T-cell (primary cell): ENCODE measurements around the gene FLVCR2. TPM values are rescaled to one million over a fixed set of nuclear protein-coding genes. Genes with fewer than 3 reads are reported as not detected.
A peak's percentile ranks its signal among the peaks of the same experiment; 100 is the strongest.

Source experiments
- ATAC-seq, 4 experiments: fragments of 200-7000 bp in 3 of 4; fragments of 150-1000 bp in 1 of 4; cut with Tn5 transposase; replicated peaks in 1 of 4; 1 replicate in 3 of 4; 2 replicates in 1 of 4; pipeline ENCODE4 v1.10.0; 2021; ENCODE audit warnings: moderate library complexity in 3 of 4, mild to moderate bottlenecking in 2 of 4, moderate number of reproducible peaks in 1 of 4
- CTCF ChIA-PET, 2 donors: fragments of 300-600 bp; sonication (Branson Sonifier 250); formaldehyde crosslinking; loops; one replicate each; lab custom pipeline; 2022; ENCODE audit warnings: antibody characterized with exemption in 2 of 2; lab: Charles Lee
- POLR2A ChIA-PET, 2 donors: fragments of 300-600 bp; sonication (Branson Sonifier 250); formaldehyde crosslinking; loops; one replicate each; lab custom pipeline; 2022; ENCODE audit warnings: antibody characterized with exemption in 2 of 2; lab: Charles Lee
- DNase-seq, 35 experiments: peaks; one replicate each; pipeline versions ENCODE4 v3.0.0 to v3.0.0-alpha.2; 2013 to 2023
- H3K27ac ChIP-seq: one replicate; pipeline ENCODE4 v1.5.1; 2013; ENCODE audit warnings: low read length
- H3K27me3 ChIP-seq, 2 experiments: replicated peaks in 1 of 2; 1 replicate in 1 of 2; 2 replicates in 1 of 2; pipeline versions ENCODE4 v1.6.1 to v1.7.0; 2013; ENCODE audit warnings: low read length in 1 of 2, mixed read lengths in 1 of 2; ENCODE audit not compliant: control insufficient read depth in 2 of 2, insufficient read depth in 2 of 2; ENCODE audit errors: extremely low read depth in 1 of 2
- H3K36me3 ChIP-seq, 2 donors: 1 replicate in 1 of 2; 2 replicates in 1 of 2; pipeline versions ENCODE4 v1.6.1 to v1.7.0; 2013; ENCODE audit warnings: low read length in 1 of 2; ENCODE audit not compliant: control insufficient read depth in 2 of 2, insufficient read depth in 1 of 2; ENCODE audit errors: extremely low read depth in 1 of 2
- H3K4me1 ChIP-seq, 2 experiments: 1 replicate in 1 of 2; 2 replicates in 1 of 2; pipeline versions ENCODE4 v1.6.1 to v1.7.0; 2013; ENCODE audit warnings: low read length in 2 of 2, mixed read lengths in 1 of 2; ENCODE audit not compliant: insufficient read depth in 2 of 2, control insufficient read depth in 1 of 2; ENCODE audit errors: extremely low read depth in 1 of 2
- H3K4me3 ChIP-seq, 2 donors: 1 replicate in 1 of 2; 2 replicates in 1 of 2; pipeline versions ENCODE4 v1.5.1 to v1.7.0; 2013; ENCODE audit warnings: mild to moderate bottlenecking in 2 of 2, low read length in 1 of 2, moderate library complexity in 1 of 2; ENCODE audit not compliant: control insufficient read depth in 1 of 2; ENCODE audit errors: extremely low read depth in 1 of 2
- H3K9me3 ChIP-seq: 2 replicates; pipeline ENCODE4 v1.7.0; 2013
- H3K27ac Mint-ChIP-seq, 2 donors: one replicate each; pipeline ENCODE4 v1.8.0; 2020 to 2021; ENCODE audit warnings: mild to moderate bottlenecking in 2 of 2, mixed read lengths in 2 of 2
- H3K27me3 Mint-ChIP-seq, 2 donors: one replicate each; pipeline ENCODE4 v1.8.0; 2021 to 2022; ENCODE audit warnings: mixed read lengths in 2 of 2
- H3K36me3 Mint-ChIP-seq: one replicate; pipeline ENCODE4 v1.8.0; 2021; ENCODE audit warnings: mixed read lengths
- H3K4me1 Mint-ChIP-seq, 3 donors: one replicate each; pipeline ENCODE4 v1.8.0; 2020 to 2022; ENCODE audit warnings: mixed read lengths in 3 of 3, mild to moderate bottlenecking in 1 of 3
- H3K4me3 Mint-ChIP-seq, 3 donors: one replicate each; pipeline ENCODE4 v1.8.0; 2020 to 2022; ENCODE audit warnings: mild to moderate bottlenecking in 3 of 3, mixed read lengths in 3 of 3, moderate library complexity in 3 of 3
- H3K9me3 Mint-ChIP-seq, 3 donors: one replicate each; pipeline ENCODE4 v1.8.0; 2020 to 2022; ENCODE audit warnings: mixed read lengths in 3 of 3
- WGBS: methylation state at CpG from one replicate; pipeline ENCODE4 v1.1.5; 2013; ENCODE audit warnings: missing lambda C conversion rate; ENCODE audit not compliant: insufficient coverage; 5-methylcytosine and 5-hydroxymethylcytosine counted together
- total RNA-seq, 35 experiments: library from RNA in 6 of 35; stranded (reverse) in 6 of 35; fragments of 120-200 nt in 1 of 35; gene quantifications; one replicate each; pipeline versions ENCODE4 v1.2.1 to v1.2.4 and lab custom pipeline; 2013 to 2026

Gene FLVCR2
- total RNA-seq, 5 donors from 2014 or later (not counting 1 experiment from before 2014, with no cell fraction given), result 1.1 to 7.1 (median 3.1) TPM

GRCh38 chr14:75660238-75660629, 81.8 kb downstream of the FLVCR2 start:
- ATAC-seq (no peak), DNase-seq (no peak)
- H3K4me1 ChIP-seq, result peaks cover 6 to 14% of the 10 kb centered on the region in 2 experiments
- Mint-ChIP-seq H3K9me3 (no peaks in the 10 kb centered on the region), H3K4me3 (peak overlapping the region; percentile 94 to 100 (median 95)), H3K27me3 (no peaks in the 10 kb centered on the region), H3K4me1 (peaks cover 20 to 37% (median 33%) of the 10 kb centered on the region in 3 donors), H3K36me3 (peaks cover 11% of the 10 kb centered on the region), H3K27ac (peak overlapping the region; percentile 97 to 100)
- H3K9me3 ChIP-seq, result no peaks in the 10 kb centered on the region
- POLR2A ChIA-PET, result interaction anchor here in 1 of 2 donors (0.6 to 0.7 kb wide), 4 partner anchors 102 to 1085 kb away, joined by 3 to 8 read pairs (median 3); no protein-coding TSS in a partner anchor
- peaks cover 0 to 18% of the 10 kb centered on the region in 2 donors for H3K36me3 ChIP-seq
- H3K27ac ChIP-seq, result peak overlapping the region; percentile 73
- no peaks in the 10 kb centered on the region for H3K27me3 ChIP-seq
- CTCF ChIA-PET, result interaction anchor here (0.5 to 2.0 kb wide), 6 partner anchors 82 to 326 kb away, joined by 3 to 9 read pairs (median 4); partner anchors contain the start of genes FLVCR2 (in 1 of the 2), IFT43 (in 1 of the 2) and TGFB3 (in 1 of the 2)
- 8% methylated on average over 2 of the region's 4 CpGs for WGBS
- H3K4me3 ChIP-seq, result peak overlapping the region; percentile 68 to 87

- ATAC-seq, result peak; percentile 94 to 97 (median 95)
- Histone ChIP-seq H3K4me1 (peaks cover 6 to 14% of the 10 kb centered on the region in 2 experiments), H3K27ac (peak within 1 kb of the TSS; percentile 73), H3K36me3 (peaks cover 0 to 13% of the 10 kb centered on the region in 2 donors), H3K27me3 (no peaks in the 10 kb centered on the region), H3K9me3 (no peaks in the 10 kb centered on the region), H3K4me3 (peak within 1 kb of the TSS; percentile 68 to 87)
- DNase-seq, result peak; percentile 90 to 98 (median 95)
- Mint-ChIP-seq H3K9me3 (no peaks in the 10 kb centered on the region), H3K4me3 (peak within 1 kb of the TSS; percentile 94 to 100 (median 95)), H3K36me3 (peaks cover 12% of the 10 kb centered on the region), H3K27me3 (no peaks in the 10 kb centered on the region), H3K4me1 (peaks cover 20 to 37% (median 33%) of the 10 kb centered on the region in 3 donors), H3K27ac (peak within 1 kb of the TSS; percentile 97 to 100)
- POLR2A ChIA-PET, result interaction anchor here (0.5 to 0.7 kb wide), 8 partner anchors 63 to 1656 kb away, joined by 3 to 12 read pairs (median 5); no protein-coding TSS in a partner anchor
- CTCF ChIA-PET, result interaction anchor here (0.5 to 2.0 kb wide), 5 partner anchors 83 to 326 kb away, joined by 3 to 9 read pairs (median 3); partner anchors contain the start of genes FLVCR2 (in 1 of the 2), IFT43 (in 1 of the 2) and TGFB3 (in 1 of the 2)
- under 1% methylated on average over 58 of the region's 60 CpGs for WGBS
Measured at GRCh38 chr14:75660630-75661498, 82.4 kb downstream of the FLVCR2 start, which contains the start of the genes ERG28 and TTLL5. ERG28 (minus strand) TSS chr14:75660876; CDS start chr14:75657502, 3,374 bp downstream. TTLL5 (plus strand) TSS chr14:75661246; CDS start chr14:75663150, 1,904 bp downstream.

- no peaks in the 10 kb centered on the region for H3K9me3 ChIP-seq
- H3K4me3 Mint-ChIP-seq, result peak overlapping the region; percentile 94 to 100 (median 95)
- POLR2A ChIA-PET, result interaction anchor here (0.6 kb wide), 4 partner anchors 64 to 1655 kb away, joined by 3 to 7 read pairs (median 5); no protein-coding TSS in a partner anchor
Measured at GRCh38 chr14:75661499-75661814, 83.0 kb downstream of the FLVCR2 start.

GRCh38 chr14:75662966-75663365, 84.5 kb downstream of the FLVCR2 start:
- no peaks in the 10 kb centered on the region for H3K27me3 ChIP-seq
- H3K4me3 ChIP-seq, result no peak overlapping the region
- WGBS, result no CpG with 5 or more reads among the region's 3 CpGs
- no peaks in the 10 kb centered on the region for H3K36me3 ChIP-seq
- Mint-ChIP-seq H3K4me3 (peak overlapping the region; percentile 47 to 100 (median 94)), H3K9me3 (no peaks in the 10 kb centered on the region), H3K36me3 (peaks cover 14% of the 10 kb centered on the region), H3K27me3 (no peaks in the 10 kb centered on the region), H3K4me1 (peaks cover 20 to 36% (median 35%) of the 10 kb centered on the region in 3 donors), H3K27ac (no peak overlapping the region)
- ATAC-seq (no peak), DNase-seq (no peak)
- H3K27ac ChIP-seq, result no peak overlapping the region
- peaks cover 6 to 14% of the 10 kb centered on the region in 2 experiments for H3K4me1 ChIP-seq
- ChIA-PET POLR2A (no interaction called here), CTCF (interaction anchor here in 1 of 2 donors (1.3 kb wide), 1 partner anchor 9 kb away, joined by 8 read pairs; no protein-coding TSS in a partner anchor)
- no peaks in the 10 kb centered on the region for H3K9me3 ChIP-seq

More at GRCh38 chr14:75661499-75661814, 83.0 kb downstream of the FLVCR2 start:
- H3K4me1 Mint-ChIP-seq, result peaks cover 20 to 37% (median 34%) of the 10 kb centered on the region in 3 donors
- peak overlapping the region; percentile 97 to 100 for H3K27ac Mint-ChIP-seq
- peaks cover 9% of the 10 kb centered on the region for H3K36me3 Mint-ChIP-seq
- no peaks in the 10 kb centered on the region for H3K27me3 ChIP-seq
- H3K4me3 ChIP-seq, result peak overlapping the region; percentile 68 to 87
- ATAC-seq, result no peak
- peaks cover 0 to 7% of the 10 kb centered on the region in 2 donors for H3K36me3 ChIP-seq
- no peaks in the 10 kb centered on the region for H3K27me3 Mint-ChIP-seq
- H3K4me1 ChIP-seq, result peaks cover 6 to 14% of the 10 kb centered on the region in 2 experiments
- DNase-seq, result no peak
- CTCF ChIA-PET, result interaction anchor here in 1 of 2 donors (0.6 to 2.0 kb wide), 2 partner anchors 83 to 173 kb away, joined by 3 to 9 read pairs; partner anchors contain the start of gene FLVCR2
- H3K9me3 Mint-ChIP-seq, result no peaks in the 10 kb centered on the region
- H3K27ac ChIP-seq, result peak overlapping the region; percentile 73
- 2% methylated on average over 11 of the region's 18 CpGs for WGBS

- H3K4me3 ChIP-seq, result no peak overlapping the region
- CTCF ChIA-PET, result interaction anchor here in 1 of 2 donors (1.4 to 2.0 kb wide), 2 partner anchors 9 to 11 kb away, joined by 5 to 7 read pairs; no protein-coding TSS in a partner anchor
- DNase-seq (no peak), ATAC-seq (no peak)
- no peaks in the 10 kb centered on the region for H3K27me3 ChIP-seq
- peaks cover 47% of the 10 kb centered on the region for H3K36me3 Mint-ChIP-seq
- H3K9me3 Mint-ChIP-seq, result no peaks in the 10 kb centered on the region
- no peaks in the 10 kb centered on the region for H3K27me3 Mint-ChIP-seq
- peaks cover 0 to under 1% of the 10 kb centered on the region in 2 experiments for H3K4me1 ChIP-seq
- 83% methylated on average over 1 of the region's 2 CpGs for whole genome bisulfite sequencing
- H3K27ac Mint-ChIP-seq, result no peak overlapping the region
- H3K4me3 Mint-ChIP-seq, result no peak overlapping the region
- peaks cover 0 to 6% (median 6%) of the 10 kb centered on the region in 3 donors for H3K4me1 Mint-ChIP-seq
- peaks cover 0 to 10% of the 10 kb centered on the region in 2 donors for H3K36me3 ChIP-seq
- POLR2A ChIA-PET, result no interaction called here
- no peaks in the 10 kb centered on the region for H3K9me3 ChIP-seq
- H3K27ac ChIP-seq, result no peak overlapping the region
Measured at GRCh38 chr14:75667099-75667765, 88.8 kb downstream of the FLVCR2 start.
